Myometrial cell (primary cell): ENCODE results near the gene CCDC182. TPM values are rescaled to one million over a fixed set of nuclear protein-coding genes. Genes with fewer than 3 reads are reported as not detected.

ENCODE experiments used
- total RNA-seq: library from RNA; depleted of rRNA; stranded (reverse); fragments of >200 nt; gene quantifications from 2 replicates; pipeline ENCODE4 v1.2.3, GENCODE V29; 2015

CCDC182 gene
- not detected in 2 replicates for total RNA-seq

GRCh38 chr17:57745242-57745641 lies at the start of gene CCDC182:
CCDC182 (minus strand) TSS chr17:57745299; CDS start chr17:57745272, 27 bp downstream.

Other genes with a start within 250 kb of the CCDC182 start
- 40.1 and 45.5 TPM in 2 replicates for gene MRPS23, start 104.7 kb upstream of the CCDC182 start, total RNA-seq
- 8.6 and 10.5 TPM in 2 replicates for gene CUEDC1, start 210.1 kb upstream of the CCDC182 start, total RNA-seq
- 25.1 and 43.1 TPM in 2 replicates for gene VEZF1, start 243.0 kb upstream of the CCDC182 start, total RNA-seq